Left ventricle myocardium inferior (tissue), 1 donor: Measurements from ENCODE around the gene C16orf78. TPM values are rescaled to one million over a fixed set of nuclear protein-coding genes. Genes with fewer than 3 reads are reported as not detected.

Experiments
- DNase-seq: peaks from one replicate; pipeline ENCODE4 v3.0.0-alpha.2; 2020
- H3K27ac ChIP-seq: fragments of 200-600 bp; replicated peaks from 2 replicates; pipeline ENCODE4 v1.8.0; 2021
- H3K27me3 ChIP-seq: fragments of 200-600 bp; 2 replicates; pipeline ENCODE4 v1.8.0; 2021; ENCODE audit warnings: low read depth
- H3K36me3 ChIP-seq: fragments of 200-600 bp; 2 replicates; pipeline ENCODE4 v1.8.0; 2021
- H3K4me1 ChIP-seq: fragments of 200-600 bp; 2 replicates; pipeline ENCODE4 v1.8.0; 2021
- H3K4me3 ChIP-seq: fragments of 200-600 bp; 2 replicates; pipeline ENCODE4 v1.8.0; 2021; ENCODE audit warnings: mild to moderate bottlenecking, moderate library complexity
- H3K9me3 ChIP-seq: fragments of 200-600 bp; replicated peaks from 2 replicates; pipeline ENCODE4 v1.8.0; 2021
- CTCF ChIP-seq: fragments of 200-600 bp; IDR thresholded peaks from 2 replicates; pipeline ENCODE4 v1.8.0; 2021; ENCODE audit warnings: antibody characterized with exemption, mild to moderate bottlenecking, borderline replicate concordance
- intact Hi-C: fragments of 100-400 bp; cut with micrococcal nuclease; formaldehyde crosslinking; loops from one replicate; pipeline ENCODE4 v1.11.0; 2022
- total RNA-seq: library from RNA; stranded (reverse); fragmentation: NEBNext Ultra II Directional; extraction: Animal tissue kit (Norgen Biotek cat#: 25700); gene quantifications from one replicate; pipeline ENCODE4 v1.2.1, GENCODE V29; 2021
- donor health status: DM: no; HTN: yes; CAD: no; lungs with severe emphysema.

C16orf78 gene
- total RNA-seq, 1 donor from 2014 or later: not detected

GRCh38 chr16:49396206-49396720 lies 22.7 kb downstream of the C16orf78 start:
- no peak for TF ChIP-seq CTCF
- peaks cover 28% of the 10 kb centered on the region for H3K27me3 ChIP-seq
- no peaks in the 10 kb centered on the region for H3K9me3 ChIP-seq
- H3K36me3 ChIP-seq: no peaks in the 10 kb centered on the region
- DNase-seq: no peak
- intact Hi-C loops: no loop called here
- H3K27ac ChIP-seq: no peak overlapping the region
- no peaks in the 10 kb centered on the region for H3K4me1 ChIP-seq
- H3K4me3 ChIP-seq: no peak overlapping the region

- peaks cover 8% of the 10 kb centered on the region for H3K9me3 ChIP-seq
- H3K27me3 ChIP-seq: peaks cover 17% of the 10 kb centered on the region
- H3K4me1 ChIP-seq: no peaks in the 10 kb centered on the region
- H3K36me3 ChIP-seq: no peaks in the 10 kb centered on the region
- H3K27ac ChIP-seq: no peak overlapping the region
- DNase-seq: no peak
- H3K4me3 ChIP-seq: no peak overlapping the region
- intact Hi-C loops: no loop called here
- no peak for TF ChIP-seq CTCF
Measured at GRCh38 chr16:49398761-49399160, 25.2 kb downstream of the C16orf78 start.

- Histone ChIP-seq H3K27ac (no peak overlapping the region), H3K4me1 (no peaks in the 10 kb centered on the region), H3K36me3 (no peaks in the 10 kb centered on the region), H3K4me3 (no peak overlapping the region), H3K27me3 (peaks cover 22% of the 10 kb centered on the region), H3K9me3 (peaks cover 8% of the 10 kb centered on the region)
- intact Hi-C loops: no loop called here
- TF ChIP-seq CTCF: no peak
- no peak for DNase-seq
Measured at GRCh38 chr16:49399594-49400364, 26.2 kb downstream of the C16orf78 start.

GRCh38 chr16:49400611-49401010 lies 27.0 kb downstream of the C16orf78 start:
- H3K27me3 ChIP-seq: peaks cover 30% of the 10 kb centered on the region
- no peaks in the 10 kb centered on the region for H3K4me1 ChIP-seq
- no peak overlapping the region for H3K27ac ChIP-seq
- intact Hi-C loops: no loop called here
- H3K4me3 ChIP-seq: no peak overlapping the region
- no peak for DNase-seq
- TF ChIP-seq CTCF: no peak
- peaks cover 8% of the 10 kb centered on the region for H3K9me3 ChIP-seq
- H3K36me3 ChIP-seq: no peaks in the 10 kb centered on the region

- intact Hi-C loops: loop anchor here (5.0 kb wide), 1 partner anchor 522 kb away; no protein-coding TSS in a partner anchor
- no peak for TF ChIP-seq CTCF
- peaks cover 8% of the 10 kb centered on the region for H3K9me3 ChIP-seq
- DNase-seq: no peak
- H3K27ac ChIP-seq: no peak overlapping the region
- no peak overlapping the region for H3K4me3 ChIP-seq
- no peaks in the 10 kb centered on the region for H3K36me3 ChIP-seq
- H3K4me1 ChIP-seq: peaks cover 5% of the 10 kb centered on the region
- peaks cover 23% of the 10 kb centered on the region for H3K27me3 ChIP-seq
Measured at GRCh38 chr16:49405123-49405522, 31.5 kb downstream of the C16orf78 start.
